H1 (cell line): Measurements from ENCODE around the gene PPM1L. TPM values are rescaled to one million over a fixed set of nuclear protein-coding genes. Genes with fewer than 3 reads are reported as not detected.

ENCODE experiments used
- HDAC6 ChIP-seq: IDR thresholded peaks from one replicate; pipeline ENCODE4 v1.7.1; 2012; ENCODE audit warnings: low read depth, mild to moderate bottlenecking, inconsistent platforms, low read length, moderate library complexity
- KDM1A ChIP-seq: fragments of 200-600, 300-600 bp; sonication (generic); IDR thresholded peaks from 2 replicates; pipeline ENCODE4 v1.7.1; 2016; ENCODE audit warnings: mild to moderate bottlenecking, low read length, borderline replicate concordance
- KDM4A ChIP-seq: IDR thresholded peaks from one replicate; pipeline ENCODE4 v1.7.1; 2012; ENCODE audit warnings: low read depth, mild to moderate bottlenecking, moderate library complexity, low read length, inconsistent platforms; ENCODE audit not compliant: severe bottlenecking
- SP2 ChIP-seq: IDR thresholded peaks from 2 replicates; pipeline ENCODE4 v1.6.1; 2012; ENCODE audit warnings: mild to moderate bottlenecking, low read length, inconsistent platforms
- TEAD4 ChIP-seq: IDR thresholded peaks from 2 replicates; pipeline ENCODE4 v1.6.1; 2012; ENCODE audit warnings: low read depth, low read length, inconsistent platforms, mixed read lengths
- ZNF274 ChIP-seq: IDR thresholded peaks from 2 replicates; pipeline ENCODE4 v1.7.0; 2012; ENCODE audit warnings: low read length, borderline replicate concordance; ENCODE audit errors: extremely low read depth
- polyA plus RNA-seq, 7 experiments: library from polyadenylated mRNA; depleted of rRNA in 3 of 7; stranded (reverse) in 5 of 7; unstranded in 2 of 7; fragments of >200 nt in 5 of 7; fragments of 200-250 nt in 2 of 7; gene quantifications; 1 replicate in 5 of 7; 2 replicates in 1 of 7; 4 replicates in 1 of 7; pipeline versions ENCODE4 v1.2.1 to v1.2.3, GENCODE V29; 2011 to 2013; ENCODE audit warnings: missing spikeins in 2 of 7, mixed read lengths in 2 of 7
- total RNA-seq: library from RNA; stranded (reverse); fragmentation: NEBNext Ultra II Directional; extraction: Animal tissue kit (Norgen Biotek cat#: 25700); gene quantifications from 2 replicates; pipeline ENCODE4 v1.2.1, GENCODE V29; 2021
- TF ChIP-seq, protein P1 (sequence below): fragments of 300-600 bp; sonication (generic); IDR thresholded peaks from 2 replicates; pipeline ENCODE4 v1.7.1; 2012; ENCODE audit warnings: low read length, moderate library complexity, mild to moderate bottlenecking, inconsistent platforms; ENCODE audit not compliant: insufficient replicate concordance

The PPM1L gene
- total and polyA plus RNA-seq, 2 of the 8 experiments (the other 6 are each of a cell fraction or from before 2014, with no cell fraction given), result 2.8 to 18.1 TPM

DNA sequence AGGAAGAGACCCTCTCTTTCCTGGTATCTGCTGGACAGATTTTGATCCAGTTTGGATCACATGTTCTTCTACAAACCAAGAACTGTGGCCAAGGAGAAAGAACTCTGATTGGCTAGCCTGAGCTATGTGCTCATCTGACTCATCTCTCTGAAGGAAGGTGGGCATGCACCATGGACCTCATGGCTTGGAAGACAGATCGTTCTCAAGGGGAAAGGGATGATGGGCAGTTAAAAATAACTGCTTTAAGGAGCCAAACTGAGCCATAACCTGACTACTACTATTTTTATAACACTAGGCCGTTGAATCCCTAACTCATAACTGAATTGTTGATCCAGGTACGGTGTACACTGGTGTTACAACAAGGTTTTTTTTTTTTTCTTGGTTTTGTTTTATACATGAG, 236.7 kb downstream of the PPM1L start (continued):
- TF ChIP-seq, protein P1, sequence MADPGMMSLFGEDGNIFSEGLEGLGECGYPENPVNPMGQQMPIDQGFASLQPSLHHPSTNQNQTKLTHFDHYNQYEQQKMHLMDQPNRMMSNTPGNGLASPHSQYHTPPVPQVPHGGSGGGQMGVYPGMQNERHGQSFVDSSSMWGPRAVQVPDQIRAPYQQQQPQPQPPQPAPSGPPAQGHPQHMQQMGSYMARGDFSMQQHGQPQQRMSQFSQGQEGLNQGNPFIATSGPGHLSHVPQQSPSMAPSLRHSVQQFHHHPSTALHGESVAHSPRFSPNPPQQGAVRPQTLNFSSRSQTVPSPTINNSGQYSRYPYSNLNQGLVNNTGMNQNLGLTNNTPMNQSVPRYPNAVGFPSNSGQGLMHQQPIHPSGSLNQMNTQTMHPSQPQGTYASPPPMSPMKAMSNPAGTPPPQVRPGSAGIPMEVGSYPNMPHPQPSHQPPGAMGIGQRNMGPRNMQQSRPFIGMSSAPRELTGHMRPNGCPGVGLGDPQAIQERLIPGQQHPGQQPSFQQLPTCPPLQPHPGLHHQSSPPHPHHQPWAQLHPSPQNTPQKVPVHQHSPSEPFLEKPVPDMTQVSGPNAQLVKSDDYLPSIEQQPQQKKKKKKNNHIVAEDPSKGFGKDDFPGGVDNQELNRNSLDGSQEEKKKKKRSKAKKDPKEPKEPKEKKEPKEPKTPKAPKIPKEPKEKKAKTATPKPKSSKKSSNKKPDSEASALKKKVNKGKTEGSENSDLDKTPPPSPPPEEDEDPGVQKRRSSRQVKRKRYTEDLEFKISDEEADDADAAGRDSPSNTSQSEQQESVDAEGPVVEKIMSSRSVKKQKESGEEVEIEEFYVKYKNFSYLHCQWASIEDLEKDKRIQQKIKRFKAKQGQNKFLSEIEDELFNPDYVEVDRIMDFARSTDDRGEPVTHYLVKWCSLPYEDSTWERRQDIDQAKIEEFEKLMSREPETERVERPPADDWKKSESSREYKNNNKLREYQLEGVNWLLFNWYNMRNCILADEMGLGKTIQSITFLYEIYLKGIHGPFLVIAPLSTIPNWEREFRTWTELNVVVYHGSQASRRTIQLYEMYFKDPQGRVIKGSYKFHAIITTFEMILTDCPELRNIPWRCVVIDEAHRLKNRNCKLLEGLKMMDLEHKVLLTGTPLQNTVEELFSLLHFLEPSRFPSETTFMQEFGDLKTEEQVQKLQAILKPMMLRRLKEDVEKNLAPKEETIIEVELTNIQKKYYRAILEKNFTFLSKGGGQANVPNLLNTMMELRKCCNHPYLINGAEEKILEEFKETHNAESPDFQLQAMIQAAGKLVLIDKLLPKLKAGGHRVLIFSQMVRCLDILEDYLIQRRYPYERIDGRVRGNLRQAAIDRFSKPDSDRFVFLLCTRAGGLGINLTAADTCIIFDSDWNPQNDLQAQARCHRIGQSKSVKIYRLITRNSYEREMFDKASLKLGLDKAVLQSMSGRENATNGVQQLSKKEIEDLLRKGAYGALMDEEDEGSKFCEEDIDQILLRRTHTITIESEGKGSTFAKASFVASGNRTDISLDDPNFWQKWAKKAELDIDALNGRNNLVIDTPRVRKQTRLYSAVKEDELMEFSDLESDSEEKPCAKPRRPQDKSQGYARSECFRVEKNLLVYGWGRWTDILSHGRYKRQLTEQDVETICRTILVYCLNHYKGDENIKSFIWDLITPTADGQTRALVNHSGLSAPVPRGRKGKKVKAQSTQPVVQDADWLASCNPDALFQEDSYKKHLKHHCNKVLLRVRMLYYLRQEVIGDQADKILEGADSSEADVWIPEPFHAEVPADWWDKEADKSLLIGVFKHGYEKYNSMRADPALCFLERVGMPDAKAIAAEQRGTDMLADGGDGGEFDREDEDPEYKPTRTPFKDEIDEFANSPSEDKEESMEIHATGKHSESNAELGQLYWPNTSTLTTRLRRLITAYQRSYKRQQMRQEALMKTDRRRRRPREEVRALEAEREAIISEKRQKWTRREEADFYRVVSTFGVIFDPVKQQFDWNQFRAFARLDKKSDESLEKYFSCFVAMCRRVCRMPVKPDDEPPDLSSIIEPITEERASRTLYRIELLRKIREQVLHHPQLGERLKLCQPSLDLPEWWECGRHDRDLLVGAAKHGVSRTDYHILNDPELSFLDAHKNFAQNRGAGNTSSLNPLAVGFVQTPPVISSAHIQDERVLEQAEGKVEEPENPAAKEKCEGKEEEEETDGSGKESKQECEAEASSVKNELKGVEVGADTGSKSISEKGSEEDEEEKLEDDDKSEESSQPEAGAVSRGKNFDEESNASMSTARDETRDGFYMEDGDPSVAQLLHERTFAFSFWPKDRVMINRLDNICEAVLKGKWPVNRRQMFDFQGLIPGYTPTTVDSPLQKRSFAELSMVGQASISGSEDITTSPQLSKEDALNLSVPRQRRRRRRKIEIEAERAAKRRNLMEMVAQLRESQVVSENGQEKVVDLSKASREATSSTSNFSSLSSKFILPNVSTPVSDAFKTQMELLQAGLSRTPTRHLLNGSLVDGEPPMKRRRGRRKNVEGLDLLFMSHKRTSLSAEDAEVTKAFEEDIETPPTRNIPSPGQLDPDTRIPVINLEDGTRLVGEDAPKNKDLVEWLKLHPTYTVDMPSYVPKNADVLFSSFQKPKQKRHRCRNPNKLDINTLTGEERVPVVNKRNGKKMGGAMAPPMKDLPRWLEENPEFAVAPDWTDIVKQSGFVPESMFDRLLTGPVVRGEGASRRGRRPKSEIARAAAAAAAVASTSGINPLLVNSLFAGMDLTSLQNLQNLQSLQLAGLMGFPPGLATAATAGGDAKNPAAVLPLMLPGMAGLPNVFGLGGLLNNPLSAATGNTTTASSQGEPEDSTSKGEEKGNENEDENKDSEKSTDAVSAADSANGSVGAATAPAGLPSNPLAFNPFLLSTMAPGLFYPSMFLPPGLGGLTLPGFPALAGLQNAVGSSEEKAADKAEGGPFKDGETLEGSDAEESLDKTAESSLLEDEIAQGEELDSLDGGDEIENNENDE, result no peak
- no peak for TF ChIP-seq TEAD4
- TF ChIP-seq HDAC6, result no peak
- TF ChIP-seq KDM1A, result no peak
- TF ChIP-seq ZNF274, result no peak
- TF ChIP-seq KDM4A, result no peak
- no peak for TF ChIP-seq SP2
